CD14-positive monocyte (primary cell): ENCODE data around the gene ZNF821. TPM values are rescaled to one million over a fixed set of nuclear protein-coding genes. Genes with fewer than 3 reads are reported as not detected.
A peak's percentile ranks its signal among the peaks of the same experiment; 100 is the strongest.

Source experiments
- DNase-seq, 3 donors: peaks; one replicate each; pipeline ENCODE4 v3.0.0-alpha.2; 2011 to 2022
- H2AFZ ChIP-seq: 2 replicates; pipeline ENCODE4 v1.6.0; 2012; ENCODE audit warnings: mild to moderate bottlenecking, low read depth, low read length, inconsistent platforms; ENCODE audit not compliant: insufficient read depth, poor library complexity, severe bottlenecking
- H3K27ac ChIP-seq, 2 donors: 1 replicate in 1 of 2; 2 replicates in 1 of 2; pipeline ENCODE4 v1.5.1; 2012 to 2013; ENCODE audit warnings: low read length in 2 of 2, control low read depth in 1 of 2, inconsistent platforms in 1 of 2, low read depth in 1 of 2, mild to moderate bottlenecking in 1 of 2
- H3K27me3 ChIP-seq, 2 donors: one replicate each; pipeline versions ENCODE4 v1.6.0 to v1.6.1; 2011 to 2013; ENCODE audit warnings: low read length in 2 of 2; ENCODE audit not compliant: control insufficient read depth in 2 of 2, insufficient read depth in 2 of 2
- H3K36me3 ChIP-seq, 2 donors: replicated peaks in 1 of 2; 1 replicate in 1 of 2; 2 replicates in 1 of 2; pipeline versions ENCODE4 v1.5.1 to v1.6.1; 2012 to 2013; ENCODE audit warnings: low read length in 2 of 2, control low read depth in 1 of 2, inconsistent platforms in 1 of 2, mild to moderate bottlenecking in 1 of 2; ENCODE audit not compliant: insufficient read depth in 2 of 2, control insufficient read depth in 1 of 2
- H3K4me1 ChIP-seq, 2 donors: 1 replicate in 1 of 2; 2 replicates in 1 of 2; pipeline versions ENCODE4 v1.5.1 to v1.6.1; 2012 to 2013; ENCODE audit warnings: low read length in 2 of 2, control low read depth in 1 of 2, inconsistent platforms in 1 of 2, mild to moderate bottlenecking in 1 of 2, moderate library complexity in 1 of 2; ENCODE audit not compliant: insufficient read depth in 2 of 2, control insufficient read depth in 1 of 2
- H3K4me2 ChIP-seq: replicated peaks from 2 replicates; pipeline ENCODE3; 2012; ENCODE audit warnings: low read length, moderate library complexity, mild to moderate bottlenecking; ENCODE audit not compliant: poor library complexity, severe bottlenecking; ENCODE audit errors: extremely low read depth
- H3K4me3 ChIP-seq, 3 experiments: fragments of 200-600 bp in 1 of 3; sonication (generic) in 1 of 3; replicated peaks in 1 of 3; 1 replicate in 2 of 3; 2 replicates in 1 of 3; pipeline ENCODE4 v1.5.1; 2011 to 2013; ENCODE audit warnings: low read length in 3 of 3, mild to moderate bottlenecking in 3 of 3, control low read depth in 2 of 3, low read depth in 2 of 3, inconsistent platforms in 1 of 3, moderate library complexity in 1 of 3
- H3K79me2 ChIP-seq: 2 replicates; pipeline ENCODE4 v1.6.0; 2012; ENCODE audit warnings: mild to moderate bottlenecking, control low read depth, inconsistent platforms, low read length, moderate library complexity; ENCODE audit not compliant: insufficient read depth
- H3K9ac ChIP-seq: 2 replicates; pipeline ENCODE4 v1.6.0; 2017; ENCODE audit warnings: low read length, mild to moderate bottlenecking; ENCODE audit not compliant: insufficient read depth, poor library complexity, severe bottlenecking
- H3K9me3 ChIP-seq, 2 donors: replicated peaks in 1 of 2; 1 replicate in 1 of 2; 2 replicates in 1 of 2; pipeline versions ENCODE4 v1.5.1 to v1.6.1; 2012 to 2013; ENCODE audit warnings: low read length in 2 of 2, control low read depth in 1 of 2; ENCODE audit not compliant: control insufficient read depth in 1 of 2, insufficient read depth in 1 of 2
- H4K20me1 ChIP-seq: 2 replicates; pipeline ENCODE4 v1.6.0; 2012; ENCODE audit warnings: mild to moderate bottlenecking, low read length, control low read depth, moderate library complexity; ENCODE audit not compliant: insufficient read depth
- H3K27ac Mint-ChIP-seq, 7 donors: one replicate each; pipeline ENCODE4 v1.8.0; 2020; ENCODE audit warnings: mild to moderate bottlenecking in 7 of 7, mixed read lengths in 7 of 7, moderate library complexity in 6 of 7, inconsistent platforms in 2 of 7
- H3K27me3 Mint-ChIP-seq, 3 donors: one replicate each; pipeline ENCODE4 v1.8.0; 2021 to 2022; ENCODE audit warnings: low read depth in 3 of 3, mild to moderate bottlenecking in 3 of 3, mixed read lengths in 3 of 3, moderate library complexity in 3 of 3, inconsistent platforms in 1 of 3
- H3K36me3 Mint-ChIP-seq, 2 donors: one replicate each; pipeline ENCODE4 v1.8.0; 2020; ENCODE audit warnings: mixed read lengths in 2 of 2, inconsistent platforms in 1 of 2, mild to moderate bottlenecking in 1 of 2
- H3K4me1 Mint-ChIP-seq: one replicate; pipeline ENCODE4 v1.8.0; 2020; ENCODE audit warnings: mild to moderate bottlenecking, mixed read lengths
- H3K4me3 Mint-ChIP-seq, 2 donors: one replicate each; pipeline ENCODE4 v1.8.0; 2020; ENCODE audit warnings: mild to moderate bottlenecking in 2 of 2, mixed read lengths in 2 of 2, moderate library complexity in 1 of 2
- H3K9me3 Mint-ChIP-seq, 7 donors: one replicate each; pipeline ENCODE4 v1.8.0; 2020 to 2022; ENCODE audit warnings: mixed read lengths in 7 of 7, mild to moderate bottlenecking in 6 of 7, moderate library complexity in 6 of 7, inconsistent platforms in 2 of 7
- WGBS: methylation state at CpG from one replicate; pipeline ENCODE4 v1.1.5; 2013; ENCODE audit warnings: missing lambda C conversion rate; ENCODE audit not compliant: insufficient coverage; 5-methylcytosine and 5-hydroxymethylcytosine counted together
- intact Hi-C, 2 donors: fragments of 100-400 bp; cut with micrococcal nuclease; formaldehyde crosslinking; loops; one replicate each; pipeline versions ENCODE4 v1.15.0 to v1.15.1; 2023
- polyA plus RNA-seq, 3 donors: library from polyadenylated mRNA; depleted of rRNA in 1 of 3; unstranded in 2 of 3; stranded (reverse) in 1 of 3; fragments of 300-500 nt in 2 of 3; fragments of >200 nt in 1 of 3; fragmentation: Illumina TruSeq in 2 of 3; gene quantifications; 1 replicate in 2 of 3; 2 replicates in 1 of 3; pipeline ENCODE4 v1.2.3, GENCODE V29; 2012 to 2021
- TF ChIP-seq, protein P1 (sequence below): fragments of 200-600 bp; IDR thresholded peaks from one replicate; pipeline ENCODE4 v1.8.0; 2022; ENCODE audit warnings: antibody characterized with exemption, mild to moderate bottlenecking

Gene ZNF821
- polyA plus RNA-seq, 3 donors = 3.1 to 5.4 (median 4.9) TPM

DNA sequence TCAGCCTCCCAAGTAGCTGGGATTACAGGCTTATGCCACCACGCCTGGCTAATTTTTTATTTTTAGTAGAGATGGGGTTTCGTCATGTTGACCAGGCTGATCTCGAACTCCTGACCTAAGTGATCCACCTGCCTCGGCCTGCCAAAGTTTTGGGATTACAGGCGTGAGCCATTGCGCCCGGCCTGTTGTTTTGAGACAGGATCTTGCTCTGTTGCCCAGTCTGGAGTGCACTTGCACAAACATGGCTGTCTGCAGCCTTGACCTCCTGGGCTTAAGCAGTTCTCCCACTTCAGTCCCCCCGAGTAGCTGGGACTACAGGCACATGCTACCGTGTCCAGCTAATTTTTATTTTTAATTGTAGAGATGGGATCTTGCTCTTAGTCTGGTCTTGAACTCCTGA is 20.3 kb upstream of the ZNF821 start:
- Histone ChIP-seq H3K9ac (no peak overlapping the region), H3K4me3 (no peak overlapping the region), H3K27me3 (no peaks in the 10 kb centered on the region), H3K9me3 (peaks cover 0 to 3% of the 10 kb centered on the region in 2 donors), H4K20me1 (peaks cover 100% of the 10 kb centered on the region), H3K4me1 (peaks cover 20 to 41% of the 10 kb centered on the region in 2 donors), H2AFZ (no peak overlapping the region), H3K27ac (peak overlapping the region in 1 of 2 donors; percentile 8), H3K4me2 (no peak overlapping the region), H3K79me2 (peaks cover 100% of the 10 kb centered on the region), H3K36me3 (peaks cover 3 to 17% of the 10 kb centered on the region in 2 donors)
- Mint-ChIP-seq H3K4me1 (peaks cover 58% of the 10 kb centered on the region), H3K27ac (peak overlapping the region in 4 of 7 donors; percentile 35 to 80 (median 56)), H3K36me3 (peaks cover 2 to 38% of the 10 kb centered on the region in 2 donors), H3K27me3 (peaks cover 0 to 2% (median 2%) of the 10 kb centered on the region in 3 donors), H3K9me3 (peaks cover 0 to 2% (median 0%) of the 10 kb centered on the region in 7 donors), H3K4me3 (no peak overlapping the region)
- 98% methylated on average over 6 of the region's 9 CpGs for WGBS
- intact Hi-C loops = no loop called here
- DNase-seq = no peak
- TF ChIP-seq, protein P1, sequence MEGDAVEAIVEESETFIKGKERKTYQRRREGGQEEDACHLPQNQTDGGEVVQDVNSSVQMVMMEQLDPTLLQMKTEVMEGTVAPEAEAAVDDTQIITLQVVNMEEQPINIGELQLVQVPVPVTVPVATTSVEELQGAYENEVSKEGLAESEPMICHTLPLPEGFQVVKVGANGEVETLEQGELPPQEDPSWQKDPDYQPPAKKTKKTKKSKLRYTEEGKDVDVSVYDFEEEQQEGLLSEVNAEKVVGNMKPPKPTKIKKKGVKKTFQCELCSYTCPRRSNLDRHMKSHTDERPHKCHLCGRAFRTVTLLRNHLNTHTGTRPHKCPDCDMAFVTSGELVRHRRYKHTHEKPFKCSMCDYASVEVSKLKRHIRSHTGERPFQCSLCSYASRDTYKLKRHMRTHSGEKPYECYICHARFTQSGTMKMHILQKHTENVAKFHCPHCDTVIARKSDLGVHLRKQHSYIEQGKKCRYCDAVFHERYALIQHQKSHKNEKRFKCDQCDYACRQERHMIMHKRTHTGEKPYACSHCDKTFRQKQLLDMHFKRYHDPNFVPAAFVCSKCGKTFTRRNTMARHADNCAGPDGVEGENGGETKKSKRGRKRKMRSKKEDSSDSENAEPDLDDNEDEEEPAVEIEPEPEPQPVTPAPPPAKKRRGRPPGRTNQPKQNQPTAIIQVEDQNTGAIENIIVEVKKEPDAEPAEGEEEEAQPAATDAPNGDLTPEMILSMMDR = no peak

DNA sequence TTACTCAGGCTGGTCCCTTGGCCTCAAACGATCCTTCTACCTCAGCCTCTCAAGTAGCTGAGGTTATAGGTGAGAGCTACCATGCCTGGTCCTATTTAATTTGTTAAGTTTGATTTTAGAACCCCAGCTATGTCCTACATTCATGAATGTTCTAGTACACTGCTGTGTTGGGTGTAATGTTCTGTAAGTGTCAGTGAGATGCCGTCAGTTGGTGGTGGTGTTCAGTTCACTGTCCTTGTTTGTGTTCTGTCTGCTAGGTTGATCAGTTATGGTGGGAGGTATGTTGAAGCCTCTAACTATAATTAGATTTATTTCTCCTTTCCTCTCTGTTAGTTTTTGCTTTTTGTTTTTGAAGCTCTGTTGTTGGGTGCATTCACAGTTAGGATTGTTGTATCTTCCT is 19.6 kb upstream of the ZNF821 start:
- Histone ChIP-seq H2AFZ (no peak overlapping the region), H3K4me2 (no peak overlapping the region), H3K4me3 (no peak overlapping the region), H3K4me1 (peaks cover 23 to 47% of the 10 kb centered on the region in 2 donors), H3K9me3 (peaks cover 0 to 3% of the 10 kb centered on the region in 2 donors), H3K79me2 (peaks cover 100% of the 10 kb centered on the region), H3K9ac (no peak overlapping the region), H3K27ac (peak overlapping the region in 1 of 2 donors; percentile 8), H3K36me3 (peaks cover 0 to 10% of the 10 kb centered on the region in 2 donors), H3K27me3 (no peaks in the 10 kb centered on the region), H4K20me1 (peaks cover 100% of the 10 kb centered on the region)
- peak overlapping the region in 1 of 7 donors; percentile 63 for H3K27ac Mint-ChIP-seq
- no peak overlapping the region for H3K4me3 Mint-ChIP-seq
- TF ChIP-seq, protein P1 = no peak
- intact Hi-C loops = no loop called here
- peaks cover 57% of the 10 kb centered on the region for H3K4me1 Mint-ChIP-seq
- no CpG with 5 or more reads among the region's 2 CpGs for whole genome bisulfite sequencing
- peaks cover 0 to 2% (median 2%) of the 10 kb centered on the region in 3 donors for H3K27me3 Mint-ChIP-seq
- DNase-seq = no peak
- peaks cover 0 to 33% of the 10 kb centered on the region in 2 donors for H3K36me3 Mint-ChIP-seq
- H3K9me3 Mint-ChIP-seq = peaks cover 0 to 2% (median 0%) of the 10 kb centered on the region in 7 donors
